ENCODE results near the gene PMAIP1.
"Not testable (repeated sequence)": the region's sequence is repeated elsewhere in the genome, so short reads cannot be mapped to it uniquely, and the experiment has no call there.

The PMAIP1 gene

GRCh38 chr18:59884351-59884750 lies 15.4 kb upstream of the PMAIP1 start:
- DNase-seq (ENCODE audit: low read depth, low spot score): no peak

- no peak for DNase-seq (ENCODE audit: low read depth, low spot score)
Observed at GRCh38 chr18:59885579-59886163, 14.1 kb upstream of the PMAIP1 start.

- DNase-seq (ENCODE audit: low read depth, low spot score): not testable (repeated sequence)
Observed at GRCh38 chr18:59886399-59886798, 13.4 kb upstream of the PMAIP1 start.

- DNase-seq (ENCODE audit: low read depth, low spot score): no peak
Observed at GRCh38 chr18:59892123-59892522, 7.7 kb upstream of the PMAIP1 start.

GRCh38 chr18:59893971-59894370 lies 5.8 kb upstream of the PMAIP1 start:
- no peak for DNase-seq (ENCODE audit: low read depth, low spot score)

- no peak for DNase-seq (ENCODE audit: low read depth, low spot score)
Observed at GRCh38 chr18:59897321-59897954, 2.4 kb upstream of the PMAIP1 start.

GRCh38 chr18:59898093-59898492 lies 1.7 kb upstream of the PMAIP1 start:
- DNase-seq (ENCODE audit: low read depth, low spot score): no peak

- DNase-seq (ENCODE audit: low read depth, low spot score): no peak
Observed at GRCh38 chr18:59898609-59899297, 1.0 kb upstream of the PMAIP1 start.

GRCh38 chr18:59900222-59901128 lies 679 bp downstream of the PMAIP1 start:
- no peak for DNase-seq (ENCODE audit: low read depth, low spot score)

GRCh38 chr18:59902131-59902992 lies 2.6 kb downstream of the PMAIP1 start:
- DNase-seq (ENCODE audit: low read depth, low spot score): no peak

- DNase-seq (ENCODE audit: low read depth, low spot score): no peak
Observed at GRCh38 chr18:59902993-59903610, 3.3 kb downstream of the PMAIP1 start.

- no peak for DNase-seq (ENCODE audit: low read depth, low spot score)
Observed at GRCh38 chr18:59904011-59904601, 4.3 kb downstream of the PMAIP1 start.

GRCh38 chr18:59905686-59906091 lies 5.9 kb downstream of the PMAIP1 start:
- no peak for DNase-seq (ENCODE audit: low read depth, low spot score)

- no peak for DNase-seq (ENCODE audit: low read depth, low spot score)
Observed at GRCh38 chr18:59906203-59906602, 6.4 kb downstream of the PMAIP1 start.

- DNase-seq (ENCODE audit: low read depth, low spot score): no peak
Observed at GRCh38 chr18:59907172-59907571, 7.4 kb downstream of the PMAIP1 start.

- no peak for DNase-seq (ENCODE audit: low read depth, low spot score)
Observed at GRCh38 chr18:59907660-59908059, 7.9 kb downstream of the PMAIP1 start.

GRCh38 chr18:59908799-59909198 lies 9.0 kb downstream of the PMAIP1 start:
- DNase-seq (ENCODE audit: low read depth, low spot score): no peak

GRCh38 chr18:59909289-59910036 lies 9.7 kb downstream of the PMAIP1 start:
- no peak for DNase-seq (ENCODE audit: low read depth, low spot score)

- no peak for DNase-seq (ENCODE audit: low read depth, low spot score)
Observed at GRCh38 chr18:59910967-59911366, 11.2 kb downstream of the PMAIP1 start.

GRCh38 chr18:59911600-59911999 lies 11.8 kb downstream of the PMAIP1 start:
- DNase-seq (ENCODE audit: low read depth, low spot score): no peak
